ENCODE measurements around the gene SIK2.

Gene SIK2

DNA sequence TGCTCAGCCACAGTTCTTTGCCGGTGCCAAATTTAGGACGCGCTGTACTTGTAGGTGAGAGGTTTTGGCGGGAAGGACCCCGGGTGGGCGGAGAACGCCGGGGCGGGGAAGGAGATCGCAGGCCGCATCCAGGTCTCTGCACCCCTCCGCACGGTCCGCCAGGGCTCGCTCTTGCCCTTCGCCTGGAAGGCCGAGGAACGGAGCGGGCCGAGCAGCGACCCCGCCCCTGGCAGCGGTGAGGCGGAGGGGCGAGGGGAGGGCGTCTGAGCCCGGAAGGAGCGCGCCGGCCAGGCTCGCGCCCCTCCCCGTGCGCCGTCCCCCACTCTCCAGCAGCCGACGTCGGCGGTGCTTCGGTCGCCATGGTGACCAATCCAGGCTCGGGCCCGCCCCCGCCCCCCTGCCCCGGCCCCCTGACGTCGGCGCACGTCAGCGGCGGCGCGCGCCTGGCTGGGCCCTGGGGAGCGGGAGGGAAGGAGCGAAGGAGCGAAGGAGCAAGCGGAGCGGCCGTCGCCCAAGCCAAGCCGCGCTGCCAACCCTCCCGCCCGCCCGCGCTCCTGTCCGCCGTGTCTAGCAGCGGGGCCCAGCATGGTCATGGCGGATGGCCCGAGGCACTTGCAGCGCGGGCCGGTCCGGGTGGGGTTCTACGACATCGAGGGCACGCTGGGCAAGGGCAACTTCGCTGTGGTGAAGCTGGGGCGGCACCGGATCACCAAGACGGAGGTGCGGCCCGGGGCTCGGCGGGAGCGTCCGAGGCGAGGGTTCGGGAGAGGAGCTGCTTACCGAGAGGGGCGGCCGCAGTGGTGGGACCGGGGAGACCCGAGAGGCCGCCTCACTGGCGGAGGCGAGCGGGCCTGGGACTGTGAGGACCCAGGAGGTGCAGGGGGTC is at the start of gene SIK2:
Gene SIK2, plus strand, starts transcription at position 471 of the 886 bp plus-strand sequence. Its CDS starts 115 bp downstream, at position 586.
- peak; percentile 96 for DNase-seq

GRCh38 chr11:111554532-111554931 is 47.7 kb upstream of the SIK2 start:
- DNase-seq, result no peak

GRCh38 chr11:111555255-111555654 is 47.0 kb upstream of the SIK2 start:
- DNase-seq, result no peak

DNA sequence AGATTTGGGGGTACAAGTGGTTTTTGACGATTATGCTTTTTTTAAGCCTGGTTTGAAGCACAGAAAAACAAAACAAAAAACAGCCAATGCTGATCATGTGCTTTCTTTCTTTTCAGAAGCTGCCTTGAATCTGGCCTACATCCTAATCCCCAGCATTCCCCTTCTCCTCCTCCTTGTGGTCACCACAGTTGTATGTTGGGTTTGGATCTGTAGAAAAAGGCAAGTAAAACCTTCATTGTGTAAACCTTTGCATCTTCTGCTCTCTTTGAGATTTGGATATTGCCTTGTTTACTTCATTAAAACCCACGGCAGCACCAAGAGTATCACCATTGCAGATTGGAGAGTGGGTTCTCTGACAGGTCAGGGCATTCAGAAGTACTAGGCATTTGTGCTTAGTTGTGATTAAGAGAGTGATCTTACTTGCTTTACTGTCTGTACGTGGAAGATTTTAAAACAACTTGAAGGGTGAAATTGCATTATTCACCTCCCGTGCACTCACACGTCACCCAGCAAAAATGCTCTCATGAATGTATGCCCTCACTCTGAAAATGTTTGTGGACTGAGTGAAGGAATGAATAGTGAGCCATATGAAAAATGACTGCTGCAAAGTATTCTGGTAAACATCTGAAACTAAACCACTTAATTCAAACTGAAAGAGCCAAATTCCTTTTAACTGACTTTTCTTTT is 44.7 kb upstream of the SIK2 start:
- DNase-seq, result no peak

DNA sequence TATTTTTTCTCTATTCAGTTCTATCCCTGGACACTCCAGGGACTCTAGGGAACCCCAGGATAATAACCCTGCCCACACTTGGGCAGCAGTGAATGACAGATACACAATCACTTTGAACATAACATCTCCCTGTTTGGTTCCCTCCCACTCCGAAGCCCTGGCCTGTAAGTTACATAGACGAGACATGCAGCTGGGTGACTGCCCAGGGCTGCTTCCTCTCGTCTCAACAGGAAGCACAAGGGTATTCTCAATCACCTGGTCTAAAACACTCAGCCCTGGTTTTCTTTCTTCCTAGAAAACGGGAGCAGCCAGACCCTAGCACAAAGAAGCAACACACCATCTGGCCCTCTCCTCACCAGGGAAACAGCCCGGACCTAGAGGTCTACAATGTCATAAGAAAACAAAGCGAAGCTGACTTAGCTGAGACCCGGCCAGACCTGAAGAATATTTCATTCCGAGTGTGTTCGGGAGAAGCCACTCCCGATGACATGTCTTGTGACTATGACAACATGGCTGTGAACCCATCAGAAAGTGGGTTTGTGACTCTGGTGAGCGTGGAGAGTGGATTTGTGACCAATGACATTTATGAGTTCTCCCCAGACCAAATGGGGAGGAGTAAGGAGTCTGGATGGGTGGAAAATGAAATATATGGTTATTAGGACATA is 42.3 kb upstream of the SIK2 start:
- no peak for DNase-seq

DNA sequence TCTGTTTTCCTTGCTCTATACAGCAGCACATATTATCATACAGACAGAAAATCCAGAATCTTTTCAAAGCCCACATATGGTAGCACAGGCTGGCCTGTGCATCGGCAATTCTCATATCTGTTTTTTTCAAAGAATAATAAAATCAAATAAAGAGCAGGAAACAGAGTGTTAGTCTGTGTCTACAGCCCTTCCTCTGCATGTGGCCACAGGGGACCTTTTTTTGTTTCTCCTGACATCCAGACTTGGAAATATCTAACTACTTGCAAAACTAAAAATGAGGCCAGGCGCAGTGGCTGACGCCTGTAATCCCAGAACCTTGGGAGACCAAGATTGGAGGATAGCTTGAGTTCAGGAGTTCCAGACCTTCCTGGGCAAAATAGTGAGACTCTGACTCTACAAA is 41.4 kb upstream of the SIK2 start:
- DNase-seq, result no peak

- no peak for DNase-seq
These were observed 40.9 kb upstream of the SIK2 start for GRCh38 chr11:111561306-111561705.

GRCh38 chr11:111561791-111562325 is 40.4 kb upstream of the SIK2 start:
- no peak for DNase-seq

DNA sequence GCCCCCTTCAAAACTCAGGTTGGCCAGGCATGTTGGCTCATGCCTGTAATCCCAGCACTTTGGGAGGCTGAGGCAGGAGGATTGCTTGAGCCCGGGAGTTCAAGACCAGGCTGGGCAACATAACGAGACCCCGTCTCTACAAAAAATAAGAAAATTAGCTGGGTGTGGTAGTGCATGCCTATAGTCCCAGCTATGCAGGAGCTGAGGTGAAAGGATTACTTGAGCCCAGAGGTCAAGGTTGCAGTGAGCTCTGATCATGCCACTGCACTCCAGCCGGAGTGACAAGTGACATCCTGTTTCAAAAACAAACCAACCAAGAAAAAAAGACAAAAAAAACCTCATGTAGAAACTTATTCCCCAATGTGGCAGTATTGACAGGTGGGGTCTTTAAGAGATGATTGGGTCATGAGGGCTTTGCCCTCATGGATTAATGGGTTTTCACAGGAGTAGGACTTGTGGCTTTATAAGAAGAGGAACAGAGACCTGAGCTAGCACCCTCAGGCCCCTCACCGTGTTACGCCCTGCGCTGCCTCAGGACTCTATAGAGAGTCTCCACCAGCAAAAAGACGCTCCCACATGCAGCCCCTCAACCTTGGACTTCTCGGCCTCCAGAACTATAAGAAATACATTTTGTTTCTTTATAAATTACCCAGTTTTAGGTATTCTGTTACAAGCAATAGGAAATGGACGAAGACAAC is 39.4 kb upstream of the SIK2 start:
- DNase-seq, result no peak

DNA sequence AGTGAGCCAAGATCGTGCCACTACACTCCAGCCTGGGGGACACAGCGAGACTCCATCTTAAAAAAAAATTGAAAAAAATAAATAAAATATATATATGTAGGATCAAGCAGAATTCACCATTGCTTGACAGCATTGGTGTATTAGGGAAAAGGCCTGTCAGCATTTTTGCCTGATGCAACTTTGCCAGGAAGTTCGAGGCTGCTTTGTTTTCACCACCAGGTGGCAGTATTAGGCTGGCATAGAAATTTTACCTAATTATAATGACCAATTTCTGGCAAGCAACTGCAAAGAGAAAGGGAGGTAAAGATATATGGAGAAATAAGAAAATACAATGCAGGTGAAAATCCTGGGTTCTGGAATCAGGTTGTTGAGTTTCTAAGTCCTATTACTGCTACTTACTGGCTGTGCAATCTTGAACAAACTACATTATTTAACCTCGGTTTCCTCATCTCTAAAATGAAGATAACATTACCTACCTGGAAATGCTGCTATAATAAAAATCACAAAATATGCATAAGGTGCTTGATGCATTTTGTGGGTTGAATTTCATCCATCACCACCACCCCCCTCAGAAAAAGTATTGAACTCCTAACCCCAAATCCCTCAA is 37.0 kb upstream of the SIK2 start:
- peak; percentile 49 for DNase-seq

DNA sequence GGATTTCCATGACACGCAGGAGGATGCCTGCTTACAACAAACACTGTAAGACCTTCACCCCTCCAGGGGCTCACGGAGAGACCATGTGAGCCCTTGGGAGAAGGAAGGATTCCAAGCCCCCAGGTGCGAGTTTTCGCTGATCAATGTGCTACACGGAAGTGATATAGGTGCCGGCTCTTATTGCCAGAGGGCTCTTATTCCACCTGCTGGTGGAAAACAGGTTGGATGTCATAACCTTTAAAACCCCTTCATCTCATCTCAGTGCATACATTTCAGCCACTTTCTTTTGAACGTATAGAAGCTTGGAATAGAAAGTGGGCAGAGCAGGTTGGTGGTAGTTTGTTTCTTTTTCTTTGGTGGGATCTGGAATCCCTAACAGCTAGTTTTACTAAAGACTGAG is 35.9 kb upstream of the SIK2 start:
- DNase-seq, result no peak

GRCh38 chr11:111569476-111569875 is 32.8 kb upstream of the SIK2 start:
- DNase-seq, result no peak

- DNase-seq, result no peak
These were observed 31.5 kb upstream of the SIK2 start for GRCh38 chr11:111570796-111571195.

GRCh38 chr11:111571829-111572501 is 30.3 kb upstream of the SIK2 start:
- DNase-seq, result no peak

DNA sequence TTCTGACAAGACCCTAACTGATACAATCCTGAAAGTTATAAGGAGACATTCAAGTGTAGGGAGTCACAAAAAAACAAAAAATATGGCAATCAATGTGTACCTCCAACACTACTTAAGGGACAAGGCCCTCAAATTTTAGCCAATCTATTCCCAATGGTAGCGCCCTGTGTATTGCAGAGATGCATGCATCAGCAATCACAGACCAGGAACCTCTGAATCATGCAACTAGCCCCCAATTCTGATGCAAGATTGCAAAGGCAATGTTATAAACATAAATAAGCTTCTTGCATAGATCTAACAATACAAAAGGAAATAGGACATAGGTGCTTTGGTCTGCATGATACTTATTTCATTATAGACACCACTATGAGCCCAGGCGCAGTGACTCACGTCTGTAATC is 29.7 kb upstream of the SIK2 start:
- DNase-seq, result no peak

- DNase-seq, result no peak
These were observed 28.4 kb upstream of the SIK2 start for GRCh38 chr11:111573821-111574249.

DNA sequence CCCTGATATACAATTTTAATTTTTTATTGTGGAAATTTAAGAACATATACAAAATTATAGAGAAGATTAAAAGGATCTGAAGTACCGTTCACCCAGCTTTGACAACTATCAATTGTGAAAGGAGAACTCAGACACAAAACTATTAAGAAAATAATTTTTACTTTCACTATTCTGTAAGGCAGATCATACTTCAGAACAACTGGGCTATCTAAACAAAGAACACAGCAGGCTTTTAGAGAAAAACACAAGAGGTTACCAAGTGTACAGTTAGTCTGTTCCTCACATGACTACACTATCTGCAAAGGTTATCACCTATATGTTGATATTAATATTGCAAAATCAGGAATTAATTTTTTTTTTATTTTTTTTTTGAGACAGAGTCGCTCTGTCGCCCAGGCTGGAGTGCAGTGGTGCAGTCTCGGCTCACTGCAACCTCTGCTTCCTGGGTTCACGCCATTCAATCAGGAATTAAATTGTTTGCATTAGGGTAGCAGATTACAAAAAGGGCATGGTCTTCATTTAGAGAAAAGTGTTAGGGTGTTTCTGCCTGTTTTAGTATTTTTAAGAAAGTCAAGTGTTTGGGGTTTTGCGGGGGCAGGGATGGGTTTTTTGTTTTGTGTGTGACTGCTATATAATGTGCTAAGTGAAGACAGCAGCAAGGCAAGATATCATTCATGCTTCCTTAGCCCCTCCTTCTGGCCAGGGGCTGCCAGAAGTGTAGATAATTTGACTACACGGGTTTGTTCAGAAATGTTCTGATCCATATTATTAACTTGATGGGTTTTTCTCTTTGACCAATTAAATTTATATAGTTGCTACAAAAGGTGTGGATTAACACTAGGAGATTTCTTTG is 27.6 kb upstream of the SIK2 start:
- DNase-seq, result no peak

DNA sequence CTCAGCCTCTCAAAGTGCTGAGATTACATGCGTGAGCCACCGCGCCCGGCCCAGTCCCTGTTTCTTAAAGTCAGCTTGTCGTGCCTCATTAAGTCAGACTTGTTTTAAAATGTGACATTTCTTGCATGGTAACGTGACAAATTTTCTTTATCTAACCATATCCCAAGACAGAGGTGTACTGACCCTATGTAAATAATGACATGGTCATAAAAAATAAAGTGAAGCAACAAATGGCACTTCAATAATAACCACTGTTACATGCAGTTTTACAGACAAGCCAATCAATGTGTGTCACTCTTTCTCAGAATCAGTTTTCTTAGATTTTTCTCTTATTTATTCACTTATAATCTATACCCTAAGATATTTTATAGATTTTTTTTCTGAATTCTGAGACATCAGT is 26.5 kb upstream of the SIK2 start:
- no peak for DNase-seq

GRCh38 chr11:111577821-111578220 is 24.4 kb upstream of the SIK2 start:
- no peak for DNase-seq

DNA sequence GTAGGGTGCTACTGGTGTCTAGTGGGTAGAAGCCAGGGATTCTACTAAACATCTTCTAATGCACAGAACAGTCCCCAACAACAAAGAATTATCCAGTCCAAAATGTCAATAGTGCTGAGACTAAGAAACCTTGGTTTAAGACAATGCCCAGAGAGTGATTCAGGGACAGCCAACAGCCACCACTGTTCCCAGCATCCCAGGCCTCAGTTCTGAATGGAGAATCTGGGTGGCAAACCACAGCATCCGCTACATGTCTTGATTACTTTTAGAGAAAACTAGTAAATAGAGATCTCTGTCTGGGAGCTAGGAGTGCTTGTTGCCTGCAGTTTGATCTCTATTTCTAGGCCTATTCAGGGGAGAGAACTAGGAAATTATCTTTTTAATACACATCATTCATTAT is 20.9 kb upstream of the SIK2 start:
- no peak for DNase-seq

DNA sequence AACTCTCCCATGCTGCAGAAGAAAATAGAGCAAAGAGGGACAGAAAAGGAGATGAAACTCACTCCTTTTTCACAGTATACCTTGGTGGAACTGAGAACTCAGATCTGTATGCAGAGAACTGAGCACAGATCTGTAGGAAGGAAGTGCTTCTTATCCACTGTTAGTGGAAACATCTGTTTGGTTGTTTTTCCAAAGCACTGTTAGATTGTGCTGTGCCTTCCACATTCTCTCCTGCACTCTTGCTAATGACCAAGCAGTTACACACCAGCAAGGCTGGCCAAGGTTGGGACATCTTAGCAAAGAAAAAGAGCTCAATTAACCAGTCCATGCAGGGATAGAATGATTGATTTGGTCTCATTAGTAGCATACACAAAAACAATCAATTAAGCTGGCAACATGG is 20.1 kb upstream of the SIK2 start:
- no peak for DNase-seq
